ENCODE measurements around the gene KIFAP3. TPM values are rescaled to one million over a fixed set of nuclear protein-coding genes. Genes with fewer than 3 reads are reported as not detected.

KIFAP3 gene
- total RNA-seq, 1 experiment from 2014 or later: 20.0 TPM

GRCh38 chr1:169915150-169915549 lies 159.3 kb downstream of the KIFAP3 start:
- no peak for TF ChIP-seq POLR2AphosphoS5 (IDR thresholded peaks at IDR 0.05; ENCODE audit: low read depth, low read length)
- no peak for TF ChIP-seq SIN3A (IDR thresholded peaks at IDR 0.05; ENCODE audit: borderline replicate concordance, insufficient read depth, low read depth, low read length)
- no peak for TF ChIP-seq TCF7L2 (IDR thresholded peaks at IDR 0.05; ENCODE audit: low read depth, low read length)
- no peak for TF ChIP-seq CTCF (IDR thresholded peaks at IDR 0.05)
- TF ChIP-seq REST (IDR thresholded peaks at IDR 0.05; ENCODE audit: insufficient read depth in 1 of 2, low read depth in 2 of 2, low read length in 1 of 2): no peak
- CTCF ChIA-PET: no interaction called here
- no peak for ATAC-seq
- no peaks in the 10 kb centered on the region for H3K36me3 ChIP-seq (ENCODE audit: control insufficient read depth, insufficient read depth, low read length)
- in situ Hi-C loops (cut with HindIII; ENCODE audit: low pct_unique_long_range_greater_than_20kb, low sequenced_read_pairs) (no loop called here), intact Hi-C loops (cut with micrococcal nuclease; ENCODE audit: unreplicated experiment) (no loop called here)
- H3K9me3 ChIP-seq (ENCODE audit: control insufficient read depth, insufficient read depth, low read depth, low read length): no peaks in the 10 kb centered on the region
- POLR2A ChIA-PET: no interaction called here
- no peak overlapping the region for H3K27ac ChIP-seq (ENCODE audit: low read length)
- H3K27me3 ChIP-seq (ENCODE audit: control insufficient read depth, insufficient read depth, low read length): no peaks in the 10 kb centered on the region
- no TSS peak for BruUV-seq (replicated peaks)
- H3K4me1 ChIP-seq (ENCODE audit: control insufficient read depth, insufficient read depth, low read length): no peaks in the 10 kb centered on the region
- H3K4me3 ChIP-seq (ENCODE audit: low read depth in 2 of 2, low read length in 2 of 2): no peak overlapping the region
- DNase-seq (ENCODE audit: low read depth, low spot score): no peak

- TF ChIP-seq TCF7L2 (IDR thresholded peaks at IDR 0.05; ENCODE audit: low read depth, low read length): no peak
- TF ChIP-seq REST (IDR thresholded peaks at IDR 0.05; ENCODE audit: insufficient read depth in 1 of 2, low read depth in 2 of 2, low read length in 1 of 2): no peak
- TF ChIP-seq SIN3A (IDR thresholded peaks at IDR 0.05; ENCODE audit: borderline replicate concordance, insufficient read depth, low read depth, low read length): no peak
- TF ChIP-seq CTCF (IDR thresholded peaks at IDR 0.05): no peak
- no peak for TF ChIP-seq POLR2AphosphoS5 (IDR thresholded peaks at IDR 0.05; ENCODE audit: low read depth, low read length)
- H3K27me3 ChIP-seq (ENCODE audit: control insufficient read depth, insufficient read depth, low read length): no peaks in the 10 kb centered on the region
- DNase-seq (ENCODE audit: low read depth, low spot score) (no peak), ATAC-seq (no peak)
- POLR2A ChIA-PET: no interaction called here
- in situ Hi-C loops (cut with HindIII; ENCODE audit: low pct_unique_long_range_greater_than_20kb, low sequenced_read_pairs) (no loop called here), intact Hi-C loops (cut with micrococcal nuclease; ENCODE audit: unreplicated experiment) (no loop called here)
- no peaks in the 10 kb centered on the region for H3K4me1 ChIP-seq (ENCODE audit: control insufficient read depth, insufficient read depth, low read length)
- no peak overlapping the region for H3K27ac ChIP-seq (ENCODE audit: low read length)
- BruUV-seq (replicated peaks): no TSS peak
- CTCF ChIA-PET: no interaction called here
- no peaks in the 10 kb centered on the region for H3K36me3 ChIP-seq (ENCODE audit: control insufficient read depth, insufficient read depth, low read length)
- no peak overlapping the region for H3K4me3 ChIP-seq (ENCODE audit: low read depth in 2 of 2, low read length in 2 of 2)
- no peaks in the 10 kb centered on the region for H3K9me3 ChIP-seq (ENCODE audit: control insufficient read depth, insufficient read depth, low read depth, low read length)
These were observed 160.0 kb downstream of the KIFAP3 start for GRCh38 chr1:169914531-169914930.
